HK-2 (cell line): ENCODE results near the gene FUT8.
A peak's percentile ranks its signal among the peaks of the same experiment; 100 is the strongest.

Experiments
- DNase-seq: peaks from one replicate; pipeline ENCODE4 v3.0.0-alpha.2; 2018; ENCODE audit not compliant: unreplicated experiment

Gene FUT8

GRCh38 chr14:65558363-65558762, 145.8 kb downstream of the FUT8 start:
- DNase-seq, result no peak

- DNase-seq, result no peak
These were observed 148.0 kb downstream of the FUT8 start for GRCh38 chr14:65560340-65561027.

- no peak for DNase-seq
These were observed 151.8 kb downstream of the FUT8 start for GRCh38 chr14:65564370-65564769.

DNA sequence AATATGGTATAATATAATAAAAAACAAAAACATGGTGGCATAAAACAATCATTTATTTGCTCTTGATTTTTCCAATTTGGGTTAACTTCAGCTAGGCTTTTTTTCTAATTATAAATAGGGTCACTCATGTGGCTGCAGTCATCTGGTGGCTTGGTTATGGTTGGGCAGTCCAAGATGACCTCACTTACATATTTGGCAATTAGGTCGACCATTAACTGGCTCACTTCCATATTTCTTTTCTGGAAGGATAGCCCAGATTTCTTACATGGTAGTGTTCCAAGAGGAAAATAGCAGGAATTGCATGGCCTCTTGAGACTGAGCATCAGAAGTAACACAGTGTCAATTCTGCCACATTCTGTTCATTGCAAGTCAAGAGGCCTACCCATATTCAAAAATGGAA, 153.4 kb downstream of the FUT8 start:
- peak; percentile 6 for DNase-seq

- DNase-seq, result no peak
These were observed 154.4 kb downstream of the FUT8 start for GRCh38 chr14:65566820-65567522.

DNA sequence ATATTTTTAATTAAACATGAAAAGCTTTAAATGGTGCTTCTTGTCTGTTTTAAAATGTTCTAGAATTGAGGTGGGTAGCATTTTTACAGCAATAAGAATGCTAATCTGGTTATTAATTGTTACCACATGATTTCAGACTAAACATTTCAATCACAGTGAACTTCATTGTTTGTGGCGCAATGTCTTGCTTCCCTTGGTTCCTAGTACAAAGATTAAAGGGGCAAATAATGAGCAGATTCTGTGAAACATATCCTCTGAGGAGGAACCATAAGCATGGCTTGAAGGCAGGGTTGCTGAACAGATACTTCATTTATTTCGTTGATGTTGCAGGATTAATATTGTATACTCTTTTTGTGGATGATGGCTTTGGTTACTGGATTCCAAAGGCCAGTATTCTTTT, 162.1 kb downstream of the FUT8 start:
- DNase-seq, result no peak

GRCh38 chr14:65575389-65575788, 162.9 kb downstream of the FUT8 start:
- DNase-seq, result no peak

DNA sequence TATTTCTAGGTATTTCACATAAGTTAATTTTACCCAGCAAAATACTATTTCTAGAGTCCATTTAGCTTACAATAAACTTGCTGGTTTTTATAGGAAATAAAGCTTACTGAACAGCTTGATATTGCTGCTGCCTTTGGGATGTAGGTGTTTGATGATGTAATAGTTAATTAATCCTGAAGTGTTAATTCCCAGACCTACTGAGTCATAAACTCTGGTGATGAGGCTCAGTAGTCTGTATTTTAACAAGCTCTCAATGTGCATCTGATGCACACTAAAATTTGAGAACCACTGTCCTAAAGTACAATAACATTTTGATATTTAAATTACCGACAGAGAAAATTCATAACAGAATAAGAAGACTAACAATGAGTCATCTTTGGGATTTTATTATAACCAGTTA, 168.4 kb downstream of the FUT8 start:
- no peak for DNase-seq

DNA sequence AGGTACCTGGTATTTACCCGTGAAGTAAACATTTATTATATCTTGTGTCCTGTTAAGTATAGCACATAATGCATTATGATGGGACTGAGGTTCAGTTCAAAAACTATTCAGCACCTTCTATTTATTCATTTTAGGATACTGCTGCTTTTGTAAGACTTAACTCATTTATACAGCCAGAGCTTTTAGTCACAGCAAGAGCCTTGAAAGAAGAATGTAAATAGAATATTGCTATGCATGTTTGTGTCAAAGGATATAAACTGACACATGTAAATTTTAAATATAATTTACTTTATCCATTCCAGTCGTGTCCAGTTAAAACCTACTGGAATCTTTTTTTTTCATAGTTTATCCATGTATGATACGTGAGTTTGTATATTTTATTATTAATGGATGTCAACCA, 168.8 kb downstream of the FUT8 start:
- no peak for DNase-seq

DNA sequence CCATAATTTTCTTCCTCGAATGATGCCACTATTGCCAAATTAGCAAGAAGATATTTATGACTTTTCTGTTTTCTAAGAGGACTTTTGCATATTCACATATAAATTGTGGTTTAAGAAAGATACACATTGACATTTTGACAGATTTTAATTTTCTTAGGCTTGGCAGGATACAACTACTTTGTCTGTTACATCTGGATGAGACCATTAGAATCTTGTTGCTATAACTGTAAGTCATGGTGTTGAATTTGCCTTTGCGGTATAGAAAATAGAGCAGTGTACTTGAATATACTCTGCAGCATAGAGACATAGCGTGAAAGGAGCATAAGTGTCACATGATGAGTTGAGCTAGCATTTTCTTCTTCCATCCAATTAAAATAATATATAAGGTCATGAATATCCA, 169.3 kb downstream of the FUT8 start:
- DNase-seq, result no peak

DNA sequence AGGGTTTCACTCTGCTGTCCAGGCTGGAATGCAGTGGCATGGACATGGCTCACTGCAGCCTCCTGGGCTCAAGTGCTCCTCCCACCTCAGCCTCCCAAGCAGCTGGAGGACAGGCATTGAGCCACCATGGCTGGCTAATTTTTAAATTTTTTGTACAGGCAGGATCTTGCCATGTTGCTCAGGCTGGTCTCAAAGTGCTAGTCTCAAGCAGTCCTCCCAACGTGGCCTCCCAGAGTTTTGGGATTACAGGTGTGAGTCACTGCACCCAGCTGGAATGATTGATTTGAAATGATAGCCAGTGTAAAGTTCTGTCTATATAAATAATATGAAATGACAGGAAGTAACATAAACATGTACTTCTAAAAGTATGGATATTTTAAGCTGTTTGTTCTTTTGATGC, 172.7 kb downstream of the FUT8 start:
- DNase-seq, result peak; percentile 8

DNA sequence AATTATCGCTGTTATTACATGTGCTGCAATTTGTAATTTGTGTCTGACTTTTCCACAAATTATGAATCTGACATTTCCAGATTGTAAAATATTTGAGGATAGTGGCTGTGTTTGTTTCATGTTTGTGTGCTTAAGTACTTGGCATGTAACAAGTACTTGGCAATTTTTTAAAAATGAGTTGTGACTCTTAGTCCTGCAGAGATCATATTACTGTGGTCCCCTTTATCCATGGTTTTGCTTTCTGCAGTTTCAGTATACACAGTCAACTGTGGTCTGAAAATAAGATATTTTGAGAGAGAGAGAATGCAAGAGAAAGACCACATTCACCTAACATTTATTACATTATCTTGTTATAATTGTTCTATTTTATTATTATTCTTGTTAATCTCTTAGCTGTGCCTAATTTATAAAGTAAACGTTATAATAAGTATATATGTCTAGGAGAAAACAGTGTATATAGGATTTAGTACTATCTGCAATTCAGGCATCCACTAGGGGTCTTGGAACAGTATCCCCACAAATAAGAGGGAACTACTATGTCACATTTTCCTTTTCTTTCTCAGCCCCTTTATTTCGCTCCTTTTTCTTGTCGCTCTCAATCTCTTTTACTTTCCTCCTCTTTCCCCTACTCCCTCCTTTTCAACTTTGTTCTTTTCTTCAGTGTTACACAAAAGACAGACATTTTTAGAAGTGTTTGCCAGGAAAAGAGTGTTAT, 176.1 kb downstream of the FUT8 start:
- no peak for DNase-seq

DNA sequence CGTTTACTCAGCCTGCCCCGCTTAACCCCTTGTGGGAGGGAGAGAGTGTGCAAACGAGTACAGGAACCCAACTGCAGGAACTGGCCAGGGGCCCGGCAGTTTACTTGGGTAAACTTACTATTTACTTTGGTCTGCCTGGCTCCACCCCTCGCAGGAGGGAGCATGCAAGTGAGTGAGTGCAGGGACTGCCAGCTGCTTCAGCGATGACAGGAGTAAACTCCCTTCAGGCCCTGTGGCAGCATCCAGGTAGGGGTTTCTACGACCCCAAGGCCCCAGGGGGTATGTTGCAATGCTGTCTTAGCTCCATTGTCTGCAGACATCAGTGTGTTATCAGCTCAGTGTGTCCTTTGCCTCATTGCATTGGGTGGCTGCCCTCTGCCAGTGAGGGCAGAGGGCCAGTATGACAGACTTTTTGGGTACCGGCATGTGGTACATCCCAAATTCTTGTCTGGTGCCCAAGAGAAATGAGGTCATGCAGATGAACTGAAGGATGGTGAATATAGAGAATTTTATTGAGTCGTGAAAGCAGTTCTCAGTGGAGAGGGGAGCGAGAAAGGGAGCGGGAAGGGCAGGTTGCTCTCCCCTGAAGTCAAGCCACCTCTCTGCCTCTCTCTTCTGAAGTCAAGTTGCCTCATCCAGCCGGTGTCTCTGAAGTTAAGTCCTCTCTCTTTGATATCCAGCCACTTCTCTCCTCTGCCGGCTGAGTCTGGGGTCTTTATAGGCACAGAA, 181.8 kb downstream of the FUT8 start:
- DNase-seq, result no peak

DNA sequence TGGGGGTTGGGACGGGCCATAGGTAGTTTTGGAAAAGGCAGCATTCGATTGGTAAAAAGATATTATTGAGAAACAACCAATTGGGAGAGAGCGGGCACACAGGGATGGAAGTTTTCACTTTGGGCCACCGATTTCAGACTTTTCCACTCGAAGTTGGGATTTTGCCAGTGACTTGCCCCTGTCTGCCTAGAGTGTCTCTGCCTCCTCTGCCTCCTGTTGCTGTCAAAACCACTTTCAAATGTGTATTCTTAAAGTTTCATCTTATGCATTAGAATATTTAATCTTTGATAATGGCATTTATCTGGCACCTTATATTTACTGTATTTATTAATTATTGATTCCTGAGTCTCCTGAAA, 182.3 kb downstream of the FUT8 start:
- DNase-seq, result no peak

- DNase-seq, result no peak
These were observed 186.8 kb downstream of the FUT8 start for GRCh38 chr14:65599375-65599774.

GRCh38 chr14:65600742-65601141, 188.2 kb downstream of the FUT8 start:
- DNase-seq, result no peak

GRCh38 chr14:65604535-65604934, 192.0 kb downstream of the FUT8 start:
- no peak for DNase-seq

DNA sequence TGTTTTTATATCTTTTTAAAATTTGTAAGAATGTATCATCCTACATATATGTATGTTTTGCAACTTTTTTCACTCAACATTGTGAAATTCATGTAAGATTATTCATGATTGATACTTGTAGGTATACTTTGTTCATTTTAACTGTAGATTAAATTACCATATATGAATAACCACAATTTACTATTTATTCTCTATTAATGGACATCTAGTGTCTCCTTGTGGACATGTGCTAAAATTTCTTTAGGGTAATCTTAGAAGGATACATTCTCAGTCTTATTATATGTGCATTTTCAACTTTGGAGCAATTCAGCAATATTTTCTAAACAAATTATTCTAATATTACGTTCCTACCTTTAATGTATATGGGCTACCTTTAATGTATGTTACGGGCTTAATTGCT, 192.4 kb downstream of the FUT8 start:
- DNase-seq, result no peak

DNA sequence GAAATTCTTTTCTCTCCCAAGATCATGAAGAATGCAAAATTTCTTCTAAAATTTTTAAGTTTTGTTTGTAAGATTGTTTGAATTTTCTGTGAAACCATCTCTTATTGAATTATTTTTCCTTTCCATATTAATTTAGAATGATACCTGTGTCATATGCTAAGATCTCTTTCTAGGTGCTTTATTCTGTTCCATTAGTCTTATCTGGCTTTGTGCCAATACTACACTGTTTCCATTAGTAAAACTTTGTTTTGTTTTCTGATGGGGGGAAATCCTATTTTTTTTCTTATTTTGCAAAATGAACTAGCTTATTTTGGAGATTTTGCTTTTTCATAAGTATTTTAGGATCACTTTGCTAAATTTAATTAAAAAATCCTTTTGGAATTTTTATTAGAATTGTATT, 193.9 kb downstream of the FUT8 start:
- DNase-seq, result no peak

GRCh38 chr14:65613131-65613650, 200.7 kb downstream of the FUT8 start:
- DNase-seq, result no peak

GRCh38 chr14:65618996-65619395, 206.5 kb downstream of the FUT8 start:
- no peak for DNase-seq

GRCh38 chr14:65620195-65620594, 207.7 kb downstream of the FUT8 start:
- no peak for DNase-seq
